Gastroesophageal sphincter (tissue), 4 donors: ENCODE results near the gene ALOX15B. TPM values are rescaled to one million over a fixed set of nuclear protein-coding genes. Genes with fewer than 3 reads are reported as not detected.

ENCODE experiments used
- ATAC-seq: fragments of 150-250 bp; one replicate; pipeline ENCODE4 v1.9.1; 2016; ENCODE audit warnings: mild to moderate bottlenecking, moderate library complexity
- H3K27ac ChIP-seq, 4 donors: fragments of 200-600 bp; sonication (generic) in 3 of 4; 1 replicate in 3 of 4; 2 replicates in 1 of 4; pipeline ENCODE4 v1.5.1; 2016 to 2019
- H3K27me3 ChIP-seq: fragments of 200-600 bp; sonication (generic); one replicate; pipeline ENCODE4 v1.5.1; 2019
- H3K36me3 ChIP-seq, 2 donors: fragments of 200-600 bp; sonication (generic); one replicate each; pipeline ENCODE4 v1.5.1; 2019; ENCODE audit warnings: control low read depth in 1 of 2
- H3K4me1 ChIP-seq, 3 donors: fragments of 200-600 bp; sonication (generic); 1 replicate in 2 of 3; 2 replicates in 1 of 3; pipeline ENCODE4 v1.5.1; 2016 to 2019; ENCODE audit warnings: control low read depth in 2 of 3
- H3K4me3 ChIP-seq, 2 donors: fragments of 200-600 bp; sonication (generic); one replicate each; pipeline ENCODE4 v1.5.1; 2019; ENCODE audit warnings: mild to moderate bottlenecking in 1 of 2, moderate library complexity in 1 of 2
- H3K9me3 ChIP-seq, 3 donors: fragments of 200-600 bp; sonication (generic); one replicate each; pipeline ENCODE4 v1.5.1; 2017 to 2019; ENCODE audit warnings: control low read depth in 2 of 3
- EP300 ChIP-seq: sonication (generic); formaldehyde crosslinking; IDR thresholded peaks from one replicate; pipeline ENCODE4 v1.6.1; 2017; ENCODE audit warnings: antibody characterized with exemption, mild to moderate bottlenecking
- POLR2A ChIP-seq, 2 donors: fragments of 450-650 bp; IDR thresholded peaks; one replicate each; pipeline ENCODE4 v1.6.1; 2017; ENCODE audit warnings: antibody characterized with exemption in 2 of 2, mild to moderate bottlenecking in 2 of 2, moderate library complexity in 1 of 2
- POLR2AphosphoS5 ChIP-seq: sonication (generic); formaldehyde crosslinking; IDR thresholded peaks from one replicate; pipeline ENCODE4 v1.6.1; 2017; ENCODE audit warnings: antibody characterized with exemption
- WGBS, 2 donors: methylation state at CpG; one replicate each; pipeline ENCODE4 v1.1.5; 2018; ENCODE audit warnings: low coverage in 1 of 2; 5-methylcytosine and 5-hydroxymethylcytosine counted together
- total RNA-seq, 4 donors: library from RNA; depleted of rRNA; stranded (reverse); fragments of >200 nt; gene quantifications; one replicate each; pipeline ENCODE4 v1.1.0, GENCODE V29; 2016
- TF ChIP-seq, protein P1 (sequence below), 4 experiments: fragments of 200-600 bp in 2 of 4; fragments of 450-650 bp in 2 of 4; sonication (generic) in 1 of 4; IDR thresholded peaks; one replicate each; pipeline ENCODE4 v1.5.1; 2017 to 2019; ENCODE audit warnings: antibody characterized with exemption in 4 of 4, mild to moderate bottlenecking in 2 of 4, moderate library complexity in 2 of 4

ALOX15B gene
- total RNA-seq, 4 donors from 2014 or later = 0.69 to 5.6 (median 2.8) TPM

DNA sequence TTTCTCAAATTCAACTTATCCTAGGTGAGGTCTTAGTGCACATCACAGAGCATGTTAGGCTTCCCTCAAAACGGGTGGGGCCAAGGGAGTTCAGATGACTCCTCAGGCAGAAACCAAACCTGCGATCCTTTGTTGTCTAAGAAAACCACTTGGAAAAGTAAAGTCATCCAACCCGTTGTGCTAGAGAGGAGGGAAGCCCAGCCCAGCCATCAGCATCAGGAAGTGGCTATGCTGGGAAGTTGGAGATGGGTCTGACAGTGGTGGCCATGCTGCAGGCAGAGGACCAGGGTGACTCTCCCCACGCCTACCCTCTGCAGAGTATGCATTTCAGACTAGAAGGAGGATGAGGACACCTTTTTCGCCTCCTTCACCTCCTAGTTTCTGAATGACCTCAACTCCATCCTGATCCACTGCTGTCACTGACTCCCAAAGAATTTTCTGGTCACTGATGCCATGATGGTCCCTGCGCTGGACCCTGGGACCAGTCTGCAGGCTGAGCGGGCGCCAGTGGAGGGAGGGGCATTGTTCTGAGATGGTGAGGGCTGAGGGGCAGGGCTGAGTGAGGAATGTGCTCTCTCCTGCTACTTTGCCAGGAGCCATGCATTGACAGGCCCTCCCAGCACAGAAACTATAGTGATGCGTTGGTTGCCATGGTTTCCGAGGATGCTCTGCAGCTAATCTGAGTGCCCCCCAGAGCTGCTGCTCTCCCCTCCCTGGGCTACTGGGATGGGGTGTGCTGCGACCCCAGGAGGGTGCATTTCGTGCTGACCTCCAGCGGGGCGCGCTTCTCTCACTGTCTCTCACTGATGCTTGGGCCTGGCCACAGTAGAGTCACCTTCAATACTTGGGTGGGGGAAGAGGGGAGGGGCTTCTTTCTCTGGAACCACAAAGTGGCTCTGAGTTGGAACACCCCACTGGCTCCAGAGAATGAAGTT, 28.2 kb downstream of the ALOX15B start:
- 29 to 60% methylated on average over 3 of the region's 15 CpGs for WGBS, 2 donors
- peaks cover 58% of the 10 kb centered on the region for H3K27me3 ChIP-seq
- H3K9me3 ChIP-seq = no peaks in the 10 kb centered on the region
- H3K4me3 ChIP-seq = no peak overlapping the region
- ATAC-seq = no peak
- no peak for TF ChIP-seq POLR2A (IDR thresholded peaks at IDR 0.05)
- TF ChIP-seq POLR2AphosphoS5 = no peak
- TF ChIP-seq, protein P1, sequence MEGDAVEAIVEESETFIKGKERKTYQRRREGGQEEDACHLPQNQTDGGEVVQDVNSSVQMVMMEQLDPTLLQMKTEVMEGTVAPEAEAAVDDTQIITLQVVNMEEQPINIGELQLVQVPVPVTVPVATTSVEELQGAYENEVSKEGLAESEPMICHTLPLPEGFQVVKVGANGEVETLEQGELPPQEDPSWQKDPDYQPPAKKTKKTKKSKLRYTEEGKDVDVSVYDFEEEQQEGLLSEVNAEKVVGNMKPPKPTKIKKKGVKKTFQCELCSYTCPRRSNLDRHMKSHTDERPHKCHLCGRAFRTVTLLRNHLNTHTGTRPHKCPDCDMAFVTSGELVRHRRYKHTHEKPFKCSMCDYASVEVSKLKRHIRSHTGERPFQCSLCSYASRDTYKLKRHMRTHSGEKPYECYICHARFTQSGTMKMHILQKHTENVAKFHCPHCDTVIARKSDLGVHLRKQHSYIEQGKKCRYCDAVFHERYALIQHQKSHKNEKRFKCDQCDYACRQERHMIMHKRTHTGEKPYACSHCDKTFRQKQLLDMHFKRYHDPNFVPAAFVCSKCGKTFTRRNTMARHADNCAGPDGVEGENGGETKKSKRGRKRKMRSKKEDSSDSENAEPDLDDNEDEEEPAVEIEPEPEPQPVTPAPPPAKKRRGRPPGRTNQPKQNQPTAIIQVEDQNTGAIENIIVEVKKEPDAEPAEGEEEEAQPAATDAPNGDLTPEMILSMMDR (IDR thresholded peaks at IDR 0.05) = no peak
- TF ChIP-seq EP300 = no peak
- no peak overlapping the region for H3K27ac ChIP-seq
- H3K4me1 ChIP-seq = peaks cover 0 to 10% (median 0%) of the 10 kb centered on the region in 3 donors
- no peaks in the 10 kb centered on the region for H3K36me3 ChIP-seq

DNA sequence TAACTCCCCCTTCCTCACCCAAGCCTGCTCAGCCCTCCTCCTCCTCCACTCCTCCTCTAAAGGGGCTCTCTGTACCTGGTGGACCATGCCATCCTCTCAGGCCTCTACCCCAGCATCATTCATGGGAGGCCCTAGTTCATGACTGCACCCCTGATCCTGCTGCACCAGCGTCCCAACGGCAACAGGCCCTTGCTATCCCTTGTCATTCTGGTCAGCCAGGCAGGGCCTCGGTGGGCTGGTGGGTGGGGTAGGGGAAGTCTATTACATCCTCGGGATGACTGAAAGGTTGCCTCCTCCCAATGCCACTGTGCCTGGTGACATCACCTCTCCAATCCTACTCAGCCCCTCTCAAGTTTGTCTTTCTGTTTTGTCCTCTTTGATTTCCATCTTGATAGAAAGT, 28.9 kb downstream of the ALOX15B start:
- Histone ChIP-seq H3K36me3 (no peaks in the 10 kb centered on the region), H3K4me3 (no peak overlapping the region), H3K27me3 (peaks cover 58% of the 10 kb centered on the region), H3K4me1 (peaks cover 0 to 10% (median 5%) of the 10 kb centered on the region in 3 donors), H3K9me3 (no peaks in the 10 kb centered on the region), H3K27ac (no peak overlapping the region)
- 31 to 57% methylated on average over 2 of the region's 4 CpGs for WGBS, 2 donors
- TF ChIP-seq, protein P1 (IDR thresholded peaks at IDR 0.05) = no peak
- TF ChIP-seq POLR2A (IDR thresholded peaks at IDR 0.05) = no peak
- TF ChIP-seq POLR2AphosphoS5 = no peak
- TF ChIP-seq EP300 = no peak
- no peak for ATAC-seq

DNA sequence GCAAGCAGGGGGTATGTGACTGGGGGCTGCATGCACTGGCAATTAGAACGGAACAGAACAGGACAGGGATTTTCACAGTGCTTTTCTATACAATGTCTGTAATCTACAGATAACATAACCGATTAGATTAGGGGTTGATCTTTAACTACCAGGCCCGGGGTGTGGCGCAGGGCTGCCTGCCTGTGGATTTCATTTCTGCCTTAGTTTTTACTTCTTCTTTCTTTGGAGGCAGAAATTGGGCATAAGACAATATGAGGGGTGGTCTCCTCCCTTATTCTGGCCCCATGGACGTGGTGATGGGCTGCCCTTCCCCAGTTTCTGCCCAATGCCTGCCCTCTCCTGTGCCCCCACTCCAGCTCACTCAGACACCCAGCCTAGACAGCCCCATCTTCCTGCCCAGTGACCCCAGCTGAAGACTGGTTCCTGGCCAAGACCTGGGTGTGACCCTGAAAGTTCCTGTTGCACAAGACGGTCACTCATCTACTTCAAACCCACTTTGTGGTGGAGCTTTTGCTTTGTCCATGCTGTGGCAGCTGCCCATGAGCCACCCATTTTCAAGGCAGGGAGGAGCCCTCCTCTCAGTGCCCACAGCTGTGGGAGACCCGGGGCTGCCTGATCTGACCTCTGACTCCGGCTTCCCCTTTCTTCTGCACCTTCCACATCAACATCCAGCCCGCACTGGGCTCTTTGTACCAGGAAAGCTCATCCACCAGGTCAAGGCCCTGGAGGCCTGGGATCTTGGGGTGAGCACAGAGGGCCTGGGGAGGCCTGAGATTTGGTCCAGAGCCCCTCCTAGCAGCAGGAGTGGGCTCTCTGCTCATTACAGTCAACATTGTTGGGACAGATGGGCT, 30.1 kb downstream of the ALOX15B start:
- TF ChIP-seq, protein P1 (IDR thresholded peaks at IDR 0.05) = no peak
- TF ChIP-seq EP300 = no peak
- TF ChIP-seq POLR2AphosphoS5 = no peak
- TF ChIP-seq POLR2A (IDR thresholded peaks at IDR 0.05) = no peak
- Histone ChIP-seq H3K4me3 (no peak overlapping the region), H3K27me3 (peaks cover 58% of the 10 kb centered on the region), H3K27ac (peak overlapping the region in 1 of 4 donors; percentile 1), H3K4me1 (peaks cover 0 to 19% (median 15%) of the 10 kb centered on the region in 3 donors), H3K9me3 (no peaks in the 10 kb centered on the region), H3K36me3 (no peaks in the 10 kb centered on the region)
- peak; percentile 54 for ATAC-seq
- WGBS, 2 donors = 70 to 91% methylated on average over 4 to 5 of the region's 9 CpGs

DNA sequence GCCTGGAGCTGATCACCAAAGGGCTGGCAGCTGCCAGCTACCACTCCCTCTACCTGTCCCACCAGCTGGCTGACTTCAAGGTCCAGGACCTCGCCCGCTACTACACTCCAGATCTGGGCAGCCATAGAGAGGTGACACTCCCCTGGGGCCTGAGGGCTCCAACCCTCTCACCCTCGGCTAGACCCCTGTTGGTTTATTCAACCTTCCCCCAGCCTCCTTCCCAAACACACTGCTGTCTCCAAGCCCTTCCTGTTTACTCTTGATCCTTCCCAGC, 30.7 kb downstream of the ALOX15B start:
- WGBS, 2 donors = 80 to 93% methylated on average over 3 of the region's 3 CpGs
- peak overlapping the region in 1 of 4 donors; percentile 1 for H3K27ac ChIP-seq
- H3K4me3 ChIP-seq = no peak overlapping the region
- peaks cover 0 to 25% (median 15%) of the 10 kb centered on the region in 3 donors for H3K4me1 ChIP-seq
- TF ChIP-seq, protein P1 (IDR thresholded peaks at IDR 0.05) = no peak
- TF ChIP-seq EP300 (no peak), POLR2A (IDR thresholded peaks at IDR 0.05) (no peak), POLR2AphosphoS5 (no peak)
- ATAC-seq = no peak
- H3K36me3 ChIP-seq = no peaks in the 10 kb centered on the region
- H3K9me3 ChIP-seq = no peaks in the 10 kb centered on the region
- peaks cover 58% of the 10 kb centered on the region for H3K27me3 ChIP-seq
